ENCODE data around the gene RRP36.
"Not testable (repeated sequence)": the region's sequence is repeated elsewhere in the genome, so short reads cannot be mapped to it uniquely, and the experiment has no call there.

Gene RRP36, protein sequence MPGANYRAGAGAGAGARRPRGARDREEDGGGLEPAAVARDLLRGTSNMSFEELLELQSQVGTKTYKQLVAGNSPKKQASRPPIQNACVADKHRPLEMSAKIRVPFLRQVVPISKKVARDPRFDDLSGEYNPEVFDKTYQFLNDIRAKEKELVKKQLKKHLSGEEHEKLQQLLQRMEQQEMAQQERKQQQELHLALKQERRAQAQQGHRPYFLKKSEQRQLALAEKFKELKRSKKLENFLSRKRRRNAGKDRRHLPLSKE

DNA sequence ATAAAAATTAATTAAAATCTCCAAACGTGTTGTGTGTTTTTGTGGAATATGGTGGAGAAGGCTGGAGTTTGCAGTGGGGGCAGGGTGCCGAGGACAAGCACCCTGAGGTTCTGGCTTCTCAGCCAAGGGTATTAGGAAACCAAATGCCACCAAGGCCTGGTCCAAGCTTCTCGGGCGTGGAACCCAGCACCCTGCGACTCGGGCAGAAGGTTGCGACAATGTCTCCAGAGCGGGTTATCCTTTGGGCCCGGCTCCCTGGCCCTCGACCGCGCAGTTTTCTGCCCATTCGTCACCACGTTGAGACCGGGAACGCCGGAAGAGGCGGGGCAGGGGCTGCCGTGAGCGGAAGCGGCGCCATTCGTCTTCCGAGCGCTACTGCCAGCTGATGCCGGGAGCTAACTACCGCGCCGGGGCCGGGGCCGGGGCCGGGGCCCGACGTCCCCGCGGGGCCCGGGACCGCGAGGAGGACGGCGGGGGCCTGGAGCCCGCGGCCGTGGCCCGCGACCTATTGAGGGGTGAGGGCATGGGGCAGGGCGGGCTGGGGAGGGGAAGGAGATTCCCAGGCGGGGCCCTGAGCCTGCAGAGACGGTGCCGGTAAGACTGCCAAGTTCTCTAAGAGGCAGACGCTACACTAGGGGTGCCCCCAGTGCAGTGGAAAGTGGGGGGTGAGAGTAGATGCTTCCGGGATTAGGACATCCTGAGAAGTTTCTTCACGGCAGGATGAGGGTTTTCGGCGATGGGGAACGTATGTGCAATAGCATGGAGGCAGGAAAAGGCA is at the start of gene RRP36:
RRP36 (plus strand) TSS at position 354 of the 778 bp plus-strand sequence; CDS start at position 386, 32 bp downstream.
- peak; percentile 54 to 69 for DNase-seq (ENCODE audit: low read depth in 2 of 2)

DNA sequence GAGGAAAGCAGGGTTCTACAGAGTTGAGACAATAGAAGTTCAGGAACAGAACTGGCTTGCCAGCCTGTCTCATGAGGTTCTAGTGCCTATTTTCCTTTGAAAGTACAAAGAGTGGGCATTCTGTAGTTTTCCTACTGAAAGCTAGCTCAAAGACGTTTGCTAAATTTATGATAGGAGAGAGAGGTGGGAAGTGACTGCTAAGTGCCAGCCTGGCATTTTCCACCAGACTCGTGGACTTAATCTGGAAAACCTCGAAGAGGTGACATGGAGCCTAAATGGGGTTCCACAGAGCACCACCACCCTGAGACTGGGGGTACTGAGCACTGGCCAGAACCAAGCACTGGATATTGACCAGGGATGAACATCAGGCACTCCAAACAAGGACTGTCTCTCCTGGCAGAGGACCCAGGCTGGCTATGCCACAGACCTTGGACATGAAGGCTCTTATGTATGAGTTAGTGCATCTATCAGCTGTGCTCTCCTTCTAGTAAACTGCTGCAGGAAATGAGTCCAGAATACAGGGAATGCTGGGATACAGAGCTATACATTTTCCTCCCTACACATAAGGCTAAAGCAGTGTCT is 49.6 kb upstream of the RRP36 start:
- DNase-seq (ENCODE audit: low read depth in 2 of 2): no peak

DNA sequence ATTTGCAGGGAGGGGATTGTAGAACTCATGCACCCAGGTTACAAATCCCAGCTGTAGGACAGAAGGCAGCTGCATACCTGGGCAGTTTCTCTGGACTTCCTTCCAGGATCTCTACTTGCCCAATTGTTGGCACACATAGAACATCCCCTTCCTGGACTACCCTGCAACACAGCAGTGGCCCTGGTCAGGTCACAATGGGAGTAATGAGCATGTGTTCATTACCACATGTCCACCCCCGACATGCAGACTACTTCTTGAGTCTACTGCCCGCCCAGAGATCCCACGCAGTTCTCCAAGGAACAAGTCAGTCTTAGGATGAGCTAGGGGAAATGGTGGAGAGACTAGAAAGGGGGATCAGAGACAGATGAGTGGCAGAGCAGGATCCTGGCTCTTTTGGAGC is 47.5 kb upstream of the RRP36 start:
- DNase-seq (ENCODE audit: low read depth in 2 of 2): no peak

DNA sequence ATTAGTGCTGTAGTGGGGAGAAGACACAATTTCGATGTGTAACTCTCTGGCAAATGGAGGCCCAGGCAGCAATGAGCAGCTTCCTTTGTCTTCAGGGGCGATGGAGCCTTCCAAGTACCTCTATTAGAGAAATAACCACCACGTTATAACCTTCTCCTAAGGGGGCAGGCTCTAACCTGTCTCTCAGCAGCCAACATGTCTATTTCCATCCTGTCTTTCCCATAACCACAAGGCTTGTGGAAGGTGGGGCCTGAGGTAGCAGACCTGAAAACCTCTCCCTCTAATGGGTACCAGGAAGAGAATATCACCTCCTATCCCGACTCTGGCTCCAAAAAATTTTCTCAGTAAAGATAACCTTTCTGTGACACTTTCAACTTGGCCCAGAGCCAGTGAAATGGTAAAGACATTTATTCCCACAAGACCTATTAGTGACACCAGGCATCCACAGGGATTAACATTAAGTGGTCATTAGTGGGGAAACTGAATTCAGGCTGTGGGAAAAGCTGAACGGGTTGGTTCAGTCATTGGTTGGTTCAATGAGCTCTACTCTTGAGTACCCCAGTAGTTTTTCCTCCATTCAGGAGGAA is 46.4 kb upstream of the RRP36 start:
- no peak for DNase-seq (ENCODE audit: low read depth in 2 of 2)

DNA sequence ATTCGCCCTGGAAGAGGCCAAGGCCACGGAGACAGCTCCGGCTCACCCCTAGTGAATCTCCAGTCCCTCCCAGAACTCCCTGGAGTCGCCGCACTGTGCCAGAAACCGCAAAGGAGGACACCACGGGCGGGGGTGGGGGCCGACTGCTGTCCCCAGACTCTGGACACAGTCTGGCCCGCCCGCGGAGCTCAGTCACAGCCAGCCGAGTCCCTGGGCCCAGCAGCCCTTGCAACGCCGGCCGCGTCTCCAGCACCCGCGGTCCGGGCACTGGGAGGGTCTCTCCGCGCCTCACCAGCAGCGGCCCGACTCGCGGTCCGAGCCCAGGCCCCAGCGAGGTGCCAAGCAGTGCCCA is 43.0 kb upstream of the RRP36 start:
- DNase-seq (ENCODE audit: low read depth in 2 of 2): no peak

DNA sequence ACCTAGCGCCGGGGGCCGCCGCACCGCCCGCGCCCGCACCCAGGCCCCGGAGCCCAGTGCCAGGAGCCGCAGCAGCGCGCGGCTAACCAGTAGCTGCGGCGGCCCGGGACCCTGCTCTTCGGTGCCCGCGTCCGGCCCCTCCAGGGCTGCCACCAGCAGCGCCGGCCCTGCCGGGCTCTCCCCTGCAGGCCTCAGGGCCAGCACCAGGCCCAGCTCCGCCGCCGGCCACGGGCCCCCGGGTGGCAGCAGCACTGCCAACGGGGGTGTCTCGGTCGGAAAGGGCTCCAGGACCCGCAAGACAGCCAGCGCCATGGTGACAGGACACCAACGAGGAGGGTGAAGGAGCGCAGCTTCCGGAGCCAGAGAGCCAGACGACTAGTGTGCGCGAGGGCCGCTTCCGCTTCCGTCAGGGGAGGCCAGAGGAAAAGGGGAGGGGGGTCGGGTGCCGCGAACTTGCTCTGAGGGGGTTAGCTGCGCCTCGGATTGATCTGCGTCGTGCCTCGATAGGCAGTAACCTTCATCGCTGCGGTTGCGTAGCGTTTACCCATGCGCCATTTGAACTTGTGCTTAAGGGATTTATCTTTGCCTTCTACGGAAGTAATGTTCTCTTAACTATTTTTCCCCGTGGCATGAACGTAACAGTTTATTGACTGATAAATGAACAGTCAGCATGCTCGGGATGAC is 42.4 kb upstream of the RRP36 start, which contains the start of gene PEX6:
PEX6 (minus strand) TSS at position 343 of the 684 bp plus-strand sequence; CDS start at position 312, 31 bp downstream.
- DNase-seq (ENCODE audit: low read depth in 2 of 2): peak; percentile 86 to 88

DNA sequence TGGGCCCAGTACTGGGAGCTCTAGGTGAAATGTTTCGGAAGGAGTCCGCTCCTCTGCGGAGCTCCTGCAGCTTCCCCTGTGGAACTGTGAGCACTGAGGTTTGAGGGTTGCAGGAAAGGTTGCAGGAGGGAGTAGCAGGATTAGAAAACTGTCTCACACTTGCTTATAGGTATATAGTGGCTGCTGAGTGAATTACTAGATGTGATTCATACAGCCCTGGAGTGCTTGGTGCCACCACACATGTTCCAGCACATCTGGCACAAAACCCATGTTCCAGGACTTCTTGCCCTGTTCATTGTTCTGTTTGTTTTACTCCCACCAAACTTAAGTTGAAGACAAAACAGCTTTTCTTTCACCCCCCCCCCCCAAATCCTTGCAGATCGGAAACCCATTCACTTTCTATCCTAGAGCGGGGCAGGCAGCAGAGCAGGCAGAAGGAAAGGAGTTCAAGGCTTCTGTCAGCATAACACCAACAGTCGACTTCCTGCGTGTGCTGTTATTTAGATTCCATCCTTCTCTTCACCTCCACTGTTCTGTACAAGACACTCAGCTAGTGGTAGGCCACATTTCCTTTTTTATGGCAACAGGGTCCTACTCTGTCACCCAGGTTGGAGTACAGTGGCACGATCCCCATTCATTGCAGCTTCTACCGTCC is 41.8 kb upstream of the RRP36 start:
- no peak for DNase-seq (ENCODE audit: low read depth in 2 of 2)

DNA sequence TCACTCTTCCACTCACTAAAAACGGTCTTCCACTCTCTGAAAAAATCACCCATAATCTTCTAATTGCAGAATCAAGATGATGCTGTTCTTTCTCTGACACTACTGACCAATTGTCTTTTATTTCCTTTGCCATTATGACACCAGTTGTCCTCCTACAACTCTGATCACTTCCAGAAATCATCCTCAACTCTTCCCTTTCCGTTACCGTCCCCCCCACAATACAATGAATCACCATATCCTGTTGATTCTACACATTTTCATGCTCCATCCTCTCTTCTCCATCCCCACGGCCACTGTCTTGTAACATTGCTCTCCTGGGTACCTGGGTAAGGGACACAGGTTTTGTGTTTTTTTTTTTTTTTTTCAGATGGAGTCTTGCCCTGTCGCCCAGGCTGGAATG is 39.6 kb upstream of the RRP36 start:
- no peak for DNase-seq (ENCODE audit: low read depth in 2 of 2)

DNA sequence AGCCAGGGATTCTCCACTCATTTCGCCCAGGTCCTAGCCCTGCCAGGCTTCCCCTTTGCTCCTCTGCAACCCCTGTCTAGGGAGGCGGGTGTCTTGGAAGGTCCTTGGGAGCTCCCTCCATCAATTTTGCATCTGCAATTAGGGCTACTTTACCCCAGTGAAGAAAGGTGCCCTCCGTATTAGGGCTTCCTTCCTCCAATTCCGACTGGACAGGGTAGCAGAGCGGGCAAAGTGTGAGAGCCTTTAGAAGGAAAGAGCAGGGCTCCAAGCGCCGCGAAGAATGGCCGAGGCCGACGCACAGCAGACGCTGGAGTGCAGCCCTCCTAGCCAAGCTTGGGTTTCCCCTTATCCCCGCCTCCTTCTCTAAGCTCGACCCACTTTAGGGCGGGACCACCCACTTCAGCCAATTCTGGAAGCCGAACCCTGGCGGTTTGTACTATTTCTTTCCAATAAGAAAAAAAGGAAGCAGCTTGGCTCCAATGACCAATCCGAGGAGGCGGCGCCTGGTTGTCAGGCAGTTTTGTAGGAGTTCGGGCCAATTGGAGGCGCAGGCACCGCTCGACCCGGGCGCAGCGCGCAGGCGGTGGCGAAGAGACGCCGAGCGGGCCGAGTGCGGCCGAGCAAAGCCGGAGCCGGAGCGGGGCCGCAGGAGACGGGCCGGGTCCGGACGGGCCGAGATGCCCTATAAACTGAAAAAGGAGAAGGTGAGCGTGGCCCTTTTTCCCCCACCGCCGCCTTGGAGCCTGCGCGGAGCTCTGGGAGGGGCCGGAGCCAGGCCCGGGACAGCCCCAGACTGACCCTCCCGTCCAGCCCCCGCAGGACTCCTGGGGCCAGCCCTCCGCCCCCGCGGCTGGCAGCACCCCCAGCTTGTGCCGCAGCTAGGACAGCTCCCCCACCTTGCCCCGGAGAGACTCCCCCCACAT is 37.2 kb upstream of the RRP36 start, which contains the start of gene PPP2R5D:
PPP2R5D (plus strand) TSS at position 570 of the 923 bp plus-strand sequence; CDS start at position 678, 108 bp downstream.
- peak; percentile 89 to 97 for DNase-seq (ENCODE audit: low read depth in 2 of 2)

DNA sequence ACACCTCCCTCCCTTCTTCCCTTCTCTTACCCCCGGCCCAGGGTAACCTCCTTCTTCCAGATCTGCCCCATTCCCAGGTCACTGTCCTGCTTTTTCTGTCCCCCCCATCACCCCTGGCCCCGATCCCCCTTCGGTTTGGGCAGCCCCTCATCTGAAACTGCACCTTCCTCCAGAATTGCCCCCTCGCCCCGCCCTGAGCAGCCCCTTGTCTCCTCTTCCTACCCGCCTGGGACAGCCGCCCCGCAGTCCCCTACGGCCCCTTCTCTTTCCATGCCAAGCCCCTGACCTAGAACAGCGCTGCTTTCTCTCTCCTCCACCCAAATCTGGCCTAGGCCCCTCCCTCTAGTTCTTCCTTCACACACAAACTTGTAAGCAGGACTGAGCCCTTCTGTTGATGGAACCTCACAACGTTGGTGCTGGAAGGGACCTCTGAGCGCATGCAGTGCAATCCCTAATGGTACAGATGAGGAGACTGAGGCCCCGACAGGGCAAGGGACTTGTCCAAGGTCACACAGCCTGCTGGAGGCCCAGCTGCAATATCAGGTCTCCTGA is 36.4 kb upstream of the RRP36 start:
- no peak for DNase-seq (ENCODE audit: low read depth in 2 of 2)

DNA sequence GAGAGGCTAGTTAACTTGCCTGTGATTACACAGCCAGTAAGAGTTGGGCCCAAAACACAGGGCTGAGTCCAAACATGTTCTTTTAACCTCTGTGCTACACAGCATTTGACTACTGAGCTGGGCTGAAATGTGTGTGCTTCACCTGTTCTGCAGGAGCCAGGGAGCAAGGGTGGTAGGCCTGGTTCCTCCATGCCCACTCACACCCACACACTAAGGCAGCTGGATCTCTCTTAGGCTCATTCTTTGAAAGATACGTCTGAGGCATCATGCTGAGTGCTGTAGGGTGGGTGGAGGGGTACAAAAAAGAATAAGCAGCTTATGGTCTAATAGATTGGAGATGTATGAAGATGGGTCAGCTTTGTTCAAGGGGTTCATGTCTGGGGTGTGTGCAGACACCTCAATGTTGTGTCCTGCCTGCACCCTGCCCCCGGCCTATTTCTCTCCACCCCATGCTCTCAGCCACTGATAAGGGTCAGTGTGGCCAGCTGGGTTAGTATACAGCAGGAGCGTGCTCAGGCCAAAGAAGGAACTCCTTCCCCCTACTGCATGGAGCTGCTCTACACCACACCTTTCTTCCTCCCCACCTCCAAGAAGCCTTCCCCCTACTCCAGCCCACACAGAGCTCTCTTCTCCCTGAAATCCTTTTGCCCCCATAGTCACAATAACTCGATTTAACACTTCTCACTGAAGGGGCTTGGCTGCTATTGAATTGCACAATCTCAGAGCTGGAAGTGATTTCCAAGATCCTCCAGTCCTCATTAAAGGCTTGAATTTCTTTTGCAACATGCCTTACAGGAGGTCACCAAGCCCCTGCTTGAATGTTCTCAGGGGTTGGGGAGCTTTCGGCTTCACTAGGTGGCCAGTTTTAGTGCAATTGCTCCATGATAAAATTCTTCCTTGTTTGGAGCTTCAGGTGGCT is 33.6 kb upstream of the RRP36 start:
- no peak for DNase-seq (ENCODE audit: low read depth in 2 of 2)

DNA sequence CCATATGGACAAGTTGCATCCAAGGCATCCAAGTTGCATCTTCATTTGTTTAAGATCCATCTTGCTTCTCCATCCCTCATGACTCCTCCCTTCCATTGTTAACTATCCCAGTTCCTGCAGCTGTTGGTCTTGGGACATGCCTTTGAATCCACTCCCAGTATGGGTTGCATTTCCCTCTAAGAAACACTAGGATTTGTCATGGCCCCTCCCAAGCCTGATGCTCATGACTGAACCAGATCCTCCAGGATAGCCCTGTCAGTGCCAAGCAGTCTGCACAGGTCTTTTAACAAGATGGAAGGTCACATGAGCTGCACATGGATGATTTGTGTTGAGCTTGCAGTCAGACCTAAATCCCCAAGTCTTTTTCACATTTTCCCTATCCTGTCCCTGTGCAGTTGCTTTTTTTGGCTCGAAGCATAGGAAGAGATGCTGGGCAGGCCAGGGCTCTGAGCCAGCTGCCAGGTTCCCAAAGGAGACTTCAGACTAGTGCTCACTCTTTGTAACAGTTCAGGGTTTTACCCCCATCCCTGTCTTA is 32.9 kb upstream of the RRP36 start:
- DNase-seq (ENCODE audit: low read depth in 2 of 2): no peak

DNA sequence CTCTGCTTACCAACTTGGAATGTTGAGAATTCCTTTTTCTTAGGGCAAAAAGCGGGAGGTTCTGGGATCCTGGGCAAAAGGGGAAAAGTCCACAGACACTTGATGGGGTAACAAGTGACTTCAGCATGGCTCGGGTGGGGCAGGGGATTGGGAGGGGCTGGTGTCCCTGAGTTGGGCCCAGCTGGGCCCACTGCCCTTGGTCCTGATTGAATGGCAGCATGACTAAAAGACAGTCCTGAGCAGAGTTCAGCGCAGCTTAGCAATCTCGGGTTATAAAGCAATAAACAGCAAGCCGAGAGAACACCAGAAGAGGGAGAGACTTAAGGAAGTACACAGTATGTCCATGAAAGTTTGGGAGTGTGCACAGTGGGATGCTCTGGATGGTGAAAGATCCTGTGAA is 31.5 kb upstream of the RRP36 start:
- no peak for DNase-seq (ENCODE audit: low read depth in 2 of 2)

DNA sequence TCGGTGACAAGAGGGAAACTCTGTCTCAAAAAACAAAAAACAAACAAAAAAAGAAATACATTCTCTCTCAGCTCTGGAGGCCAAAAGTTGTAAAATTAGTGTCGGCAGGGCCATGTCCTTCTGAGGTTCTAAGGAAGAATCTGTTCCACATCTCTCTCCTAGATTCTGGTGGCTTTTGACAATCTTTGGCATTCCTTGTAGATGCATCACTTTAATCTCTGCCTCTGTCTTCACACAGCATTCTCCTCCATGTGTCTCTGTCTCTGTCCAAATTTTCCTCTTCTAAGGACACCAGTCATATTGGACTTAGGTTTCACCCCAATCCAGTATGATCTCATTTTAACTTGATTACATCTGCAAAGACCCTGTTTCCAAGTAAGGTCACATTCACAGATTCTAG is 28.0 kb upstream of the RRP36 start:
- DNase-seq (ENCODE audit: low read depth in 2 of 2): no peak

DNA sequence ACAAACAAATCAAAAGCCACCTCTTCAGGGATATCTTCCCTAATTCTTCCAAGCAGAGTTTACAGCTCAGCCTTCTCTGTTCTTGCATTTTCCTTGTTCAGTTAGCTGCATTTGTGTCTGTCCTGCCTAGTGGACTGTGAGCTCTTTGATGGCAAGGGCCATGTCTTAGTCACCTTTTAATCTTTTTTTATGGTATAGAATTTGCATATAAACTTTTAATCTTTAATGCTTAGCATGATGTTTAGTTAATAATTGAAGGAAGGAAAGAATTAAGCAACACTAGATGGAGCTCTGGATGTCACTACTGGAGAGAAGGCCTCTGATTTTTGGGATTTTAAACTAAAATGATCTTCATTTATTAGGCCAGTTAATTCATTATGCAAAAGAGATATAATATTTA is 24.9 kb upstream of the RRP36 start:
- DNase-seq (ENCODE audit: low read depth in 2 of 2): no peak

DNA sequence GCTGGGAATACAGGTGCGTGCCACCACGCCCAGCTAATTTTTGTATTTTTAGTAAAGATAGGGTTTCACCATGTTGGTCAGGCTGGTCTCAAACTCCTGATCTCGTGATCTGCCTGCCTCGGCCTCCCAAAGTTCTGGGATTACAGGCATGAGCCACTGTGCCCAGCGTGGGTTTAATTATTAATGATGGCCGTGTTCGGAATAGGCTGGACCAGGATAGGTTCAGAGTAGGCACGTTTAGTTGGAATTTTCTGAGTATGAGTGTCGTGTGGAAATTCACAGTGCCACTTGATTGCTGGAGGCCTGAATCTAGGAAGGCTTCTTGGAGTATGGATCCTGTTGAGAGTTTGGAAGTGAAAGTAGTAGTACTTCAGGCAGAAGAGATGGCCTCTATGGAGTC is 23.2 kb upstream of the RRP36 start:
- not testable (repeated sequence) for DNase-seq (ENCODE audit: low read depth in 2 of 2)

DNA sequence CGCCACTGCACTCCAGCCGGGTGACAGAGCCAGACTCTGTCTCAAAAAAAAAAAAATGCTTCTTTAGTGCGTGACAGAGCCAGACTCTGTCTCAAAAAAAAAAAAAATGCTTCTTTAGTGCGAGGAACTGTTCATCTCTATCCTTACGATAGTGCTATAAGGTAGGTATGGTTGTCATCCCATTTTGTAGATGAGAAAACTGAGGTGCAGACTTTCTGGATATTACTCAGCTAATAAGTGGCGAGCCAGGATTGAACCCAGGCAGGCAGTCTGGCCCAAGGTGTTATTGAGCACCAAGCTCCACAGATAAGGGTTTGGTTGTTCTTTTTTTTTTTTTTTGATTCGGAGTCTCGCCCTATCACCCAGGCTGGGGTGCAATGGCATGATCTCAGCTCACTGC is 19.6 kb upstream of the RRP36 start:
- DNase-seq (ENCODE audit: low read depth in 2 of 2): no peak

DNA sequence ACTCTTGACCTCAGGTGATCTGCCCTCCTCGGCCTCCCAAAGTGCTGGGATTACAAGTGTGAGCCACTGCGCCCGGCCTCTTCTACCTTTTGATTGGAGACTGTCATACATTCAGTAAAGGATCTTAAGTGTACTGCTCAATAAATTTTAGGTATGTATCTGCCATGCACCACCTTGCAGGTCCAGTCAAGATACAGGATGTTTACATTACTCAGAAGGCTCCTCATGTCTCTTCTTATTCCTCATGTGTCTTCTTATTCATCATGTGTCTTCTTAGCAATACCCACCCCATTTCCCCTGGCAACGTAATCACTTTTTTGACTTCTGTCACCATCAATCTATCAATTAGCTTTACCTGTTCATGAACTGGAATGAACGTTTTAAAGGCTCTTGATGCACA is 15.6 kb upstream of the RRP36 start:
- no peak for DNase-seq (ENCODE audit: low read depth in 2 of 2)

DNA sequence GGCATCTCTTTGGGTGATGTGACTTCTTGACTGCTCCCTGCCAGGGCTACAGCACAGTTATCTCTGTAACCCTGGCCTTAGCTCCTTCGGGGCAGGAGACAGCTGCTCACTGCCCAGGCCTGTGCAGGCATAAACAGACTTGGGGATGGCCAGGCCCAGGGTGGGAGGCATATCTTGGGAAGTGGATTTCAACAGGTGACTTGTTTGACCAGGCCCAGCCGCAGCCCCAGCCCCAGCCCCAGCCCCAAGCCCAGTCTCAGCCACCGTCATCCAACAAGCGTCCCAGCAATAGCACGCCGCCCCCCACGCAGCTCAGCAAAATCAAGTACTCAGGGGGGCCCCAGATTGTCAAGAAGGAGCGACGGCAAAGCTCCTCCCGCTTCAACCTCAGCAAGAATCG is 15.2 kb upstream of the RRP36 start:
- DNase-seq (ENCODE audit: low read depth in 2 of 2): no peak
